KMS-11 (cell line): ENCODE data around the gene KIF26A.

ENCODE experiments used
- H2AFZ ChIP-seq: fragments of 200-600 bp; sonication (generic); 2 replicates; pipeline ENCODE4 v1.6.1; 2016; ENCODE audit warnings: antibody characterized with exemption, mixed run types, low read depth
- H3K27ac ChIP-seq: fragments of 200-600 bp; sonication (generic); 2 replicates; pipeline ENCODE4 v1.6.1; 2016; ENCODE audit warnings: mild to moderate bottlenecking, mixed run types
- H3K27me3 ChIP-seq: fragments of 200-600 bp; sonication (generic); 2 replicates; pipeline ENCODE4 v1.6.1; 2017; ENCODE audit warnings: mild to moderate bottlenecking, low read depth, mixed run types, moderate library complexity; ENCODE audit not compliant: insufficient read depth
- H3K36me3 ChIP-seq: fragments of 200-600 bp; sonication (generic); 2 replicates; pipeline ENCODE4 v1.6.1; 2017; ENCODE audit warnings: mild to moderate bottlenecking, mixed run types; ENCODE audit not compliant: insufficient read depth
- H3K4me1 ChIP-seq: fragments of 200-600 bp; sonication (generic); 2 replicates; pipeline ENCODE4 v1.6.1; 2016; ENCODE audit warnings: mild to moderate bottlenecking, low read depth, mixed run types; ENCODE audit not compliant: poor library complexity, severe bottlenecking
- H3K4me2 ChIP-seq: fragments of 200-600 bp; sonication (generic); 2 replicates; pipeline ENCODE4 v1.7.0; 2016; ENCODE audit warnings: mild to moderate bottlenecking, mixed run types
- H3K4me3 ChIP-seq: fragments of 200-600 bp; sonication (generic); IDR thresholded peaks from 2 replicates; pipeline ENCODE4 v1.6.1; 2017; ENCODE audit warnings: low read depth, low read length, mixed read lengths; ENCODE audit not compliant: insufficient read depth
- H3K79me2 ChIP-seq: fragments of 200-600 bp; sonication (generic); 2 replicates; pipeline ENCODE4 v1.6.1; 2016; ENCODE audit warnings: low read depth, mixed run types; ENCODE audit not compliant: insufficient read depth
- H3K9ac ChIP-seq: fragments of 200-600 bp; sonication (generic); 2 replicates; pipeline ENCODE4 v1.6.1; 2016; ENCODE audit warnings: mild to moderate bottlenecking, mixed run types
- H4K20me1 ChIP-seq: fragments of 200-600 bp; sonication (generic); 2 replicates; pipeline ENCODE4 v1.6.1; 2016; ENCODE audit warnings: mild to moderate bottlenecking, mixed run types; ENCODE audit not compliant: insufficient read depth
- TF ChIP-seq, protein P1 (sequence below): fragments of 200-600 bp; sonication (generic); conservative IDR thresholded peaks from 2 replicates; pipeline ENCODE4 v1.6.1; 2017; ENCODE audit warnings: low read depth, mild to moderate bottlenecking, antibody characterized with exemption, low read length, moderate library complexity, mixed read lengths

Gene KIF26A

DNA sequence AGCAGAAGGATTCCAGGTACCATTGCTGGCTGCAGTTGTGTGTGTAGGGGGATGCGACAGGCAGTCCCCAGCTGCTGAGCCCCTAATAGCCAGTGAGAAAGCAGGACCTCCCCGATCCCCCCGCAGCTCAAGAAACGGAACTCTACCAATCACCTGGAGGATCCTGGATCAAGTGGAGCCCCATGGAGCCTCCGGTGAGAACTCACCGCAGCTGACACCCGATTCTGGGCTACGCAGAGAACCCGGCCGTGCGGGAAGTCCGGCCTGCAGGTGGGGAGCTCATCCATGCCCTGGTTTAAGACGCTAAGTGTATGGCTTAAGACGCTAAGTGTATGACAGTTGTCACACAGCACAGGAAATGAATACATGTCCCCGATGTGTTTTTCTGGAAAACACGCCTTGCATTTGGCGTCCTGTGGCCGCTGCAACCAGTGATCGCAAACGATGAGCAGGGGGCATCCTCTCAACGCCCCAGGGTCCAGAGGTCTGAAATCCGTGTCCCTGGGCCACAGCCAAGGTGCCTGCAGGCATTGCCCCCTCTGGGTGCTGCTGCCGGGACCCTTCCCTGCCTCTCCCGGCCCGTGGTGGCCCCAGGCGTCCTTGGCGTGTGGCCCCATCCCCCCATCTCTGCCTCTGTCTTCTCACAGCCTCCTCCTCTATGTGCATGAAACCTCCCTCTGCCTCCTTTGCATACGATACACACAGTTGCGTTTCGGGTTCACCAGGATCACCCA lies 75.1 kb downstream of the KIF26A start:
- peaks cover 4% of the 10 kb centered on the region; the same call in 1 of the 2 replicates for H3K27me3 ChIP-seq
- no peak overlapping the region for H3K4me3 ChIP-seq
- no peaks in the 10 kb centered on the region for H3K36me3 ChIP-seq

GRCh38 chr14:104214431-104215218 lies 76.2 kb downstream of the KIF26A start:
- Histone ChIP-seq H3K4me2 (no peak overlapping the region), H3K4me3 (no peak overlapping the region), H3K4me1 (no peaks in the 10 kb centered on the region), H2AFZ (no peak overlapping the region), H3K79me2 (no peaks in the 10 kb centered on the region), H4K20me1 (no peaks in the 10 kb centered on the region), H3K27me3 (peaks cover 4% of the 10 kb centered on the region; the same call in 1 of the 2 replicates), H3K9ac (no peak overlapping the region), H3K36me3 (no peaks in the 10 kb centered on the region), H3K27ac (no peak overlapping the region)
- TF ChIP-seq, protein P1, sequence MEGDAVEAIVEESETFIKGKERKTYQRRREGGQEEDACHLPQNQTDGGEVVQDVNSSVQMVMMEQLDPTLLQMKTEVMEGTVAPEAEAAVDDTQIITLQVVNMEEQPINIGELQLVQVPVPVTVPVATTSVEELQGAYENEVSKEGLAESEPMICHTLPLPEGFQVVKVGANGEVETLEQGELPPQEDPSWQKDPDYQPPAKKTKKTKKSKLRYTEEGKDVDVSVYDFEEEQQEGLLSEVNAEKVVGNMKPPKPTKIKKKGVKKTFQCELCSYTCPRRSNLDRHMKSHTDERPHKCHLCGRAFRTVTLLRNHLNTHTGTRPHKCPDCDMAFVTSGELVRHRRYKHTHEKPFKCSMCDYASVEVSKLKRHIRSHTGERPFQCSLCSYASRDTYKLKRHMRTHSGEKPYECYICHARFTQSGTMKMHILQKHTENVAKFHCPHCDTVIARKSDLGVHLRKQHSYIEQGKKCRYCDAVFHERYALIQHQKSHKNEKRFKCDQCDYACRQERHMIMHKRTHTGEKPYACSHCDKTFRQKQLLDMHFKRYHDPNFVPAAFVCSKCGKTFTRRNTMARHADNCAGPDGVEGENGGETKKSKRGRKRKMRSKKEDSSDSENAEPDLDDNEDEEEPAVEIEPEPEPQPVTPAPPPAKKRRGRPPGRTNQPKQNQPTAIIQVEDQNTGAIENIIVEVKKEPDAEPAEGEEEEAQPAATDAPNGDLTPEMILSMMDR, result no peak

More for the DNA sequence above, 75.1 kb downstream of the KIF26A start:
- H4K20me1 ChIP-seq, result no peaks in the 10 kb centered on the region
- no peak overlapping the region for H3K4me2 ChIP-seq
- H2AFZ ChIP-seq, result no peak overlapping the region
- no peaks in the 10 kb centered on the region for H3K79me2 ChIP-seq
- no peak overlapping the region for H3K9ac ChIP-seq
- no peaks in the 10 kb centered on the region for H3K4me1 ChIP-seq
- TF ChIP-seq, protein P1, result no peak
- H3K27ac ChIP-seq, result no peak overlapping the region

DNA sequence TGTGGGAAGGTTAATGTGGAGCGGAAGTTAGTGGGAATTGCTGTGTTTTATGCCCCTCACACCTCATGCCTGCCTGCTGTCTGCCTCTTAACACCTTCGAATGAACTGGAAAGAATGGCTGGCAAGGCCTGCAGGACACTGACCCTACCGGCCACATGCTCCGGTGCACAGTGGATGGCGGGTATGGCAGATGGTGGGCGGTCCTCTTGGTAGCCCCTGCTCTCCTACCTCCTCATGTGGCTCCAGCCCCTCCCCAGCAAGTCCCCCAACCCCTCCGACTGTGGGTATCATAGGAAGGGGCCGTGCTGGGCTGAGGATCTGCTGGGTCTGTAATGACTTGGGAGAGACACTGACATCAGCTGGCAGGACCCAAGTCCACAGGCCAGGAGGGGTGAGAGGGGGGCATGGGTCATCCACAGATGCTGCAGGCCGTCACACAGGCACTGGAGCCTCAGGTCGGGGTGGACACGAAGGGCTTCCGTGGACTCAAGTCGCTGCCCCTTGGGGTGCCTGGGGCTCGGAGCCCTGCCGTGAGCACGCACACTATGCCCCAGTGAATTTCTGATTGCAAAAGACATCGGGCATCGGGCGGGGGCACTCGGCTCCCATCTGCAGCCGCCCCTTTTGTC lies 77.4 kb downstream of the KIF26A start:
- H3K27me3 ChIP-seq, result peaks cover 4% of the 10 kb centered on the region; the same call in 1 of the 2 replicates
- H3K4me3 ChIP-seq, result no peak overlapping the region
- no peaks in the 10 kb centered on the region for H3K4me1 ChIP-seq
- H3K27ac ChIP-seq, result no peak overlapping the region
- no peak overlapping the region for H3K9ac ChIP-seq
- H3K4me2 ChIP-seq, result no peak overlapping the region
- no peaks in the 10 kb centered on the region for H3K79me2 ChIP-seq
- TF ChIP-seq, protein P1, result no peak
- no peaks in the 10 kb centered on the region for H4K20me1 ChIP-seq
- H3K36me3 ChIP-seq, result no peaks in the 10 kb centered on the region
- no peak overlapping the region for H2AFZ ChIP-seq

DNA sequence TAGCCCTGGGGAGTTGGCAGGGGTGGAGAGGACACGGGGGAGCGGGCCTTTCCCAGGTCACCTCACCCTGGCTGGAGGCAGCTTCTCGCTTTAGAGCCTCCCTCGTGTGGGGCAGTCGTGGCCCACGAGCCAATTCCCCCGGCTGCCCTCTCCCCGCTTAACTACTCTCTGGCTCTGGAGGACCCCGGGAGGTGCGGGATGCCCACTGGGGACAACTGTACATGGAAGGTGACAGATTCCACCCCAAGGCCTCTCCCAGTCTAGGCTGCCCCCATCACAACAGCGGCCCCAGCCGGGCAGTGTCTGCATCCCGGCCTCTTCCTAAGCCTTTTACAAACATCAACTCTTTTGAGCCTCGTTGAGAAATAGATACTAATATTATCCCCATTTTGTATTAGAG lies 78.1 kb downstream of the KIF26A start:
- Histone ChIP-seq H3K36me3 (no peaks in the 10 kb centered on the region), H3K4me2 (no peak overlapping the region), H4K20me1 (no peaks in the 10 kb centered on the region), H3K4me1 (no peaks in the 10 kb centered on the region), H3K27ac (no peak overlapping the region), H3K9ac (no peak overlapping the region), H2AFZ (no peak overlapping the region), H3K27me3 (peaks cover 6% of the 10 kb centered on the region; the same call in 1 of the 2 replicates), H3K4me3 (no peak overlapping the region), H3K79me2 (no peaks in the 10 kb centered on the region)
- TF ChIP-seq, protein P1, result no peak
